ENCODE data around the gene TEX22.

The TEX22 gene

GRCh38 chr14:105384605-105385321, 13.6 kb upstream of the TEX22 start:
- DNase-seq (ENCODE audit: low read depth in 2 of 2), result no peak

GRCh38 chr14:105385322-105385637, 13.1 kb upstream of the TEX22 start:
- DNase-seq (ENCODE audit: low read depth in 2 of 2), result no peak

- DNase-seq (ENCODE audit: low read depth in 2 of 2), result no peak
Observed at GRCh38 chr14:105385698-105386365, 12.5 kb upstream of the TEX22 start.

GRCh38 chr14:105386581-105387529, 11.5 kb upstream of the TEX22 start:
- DNase-seq (ENCODE audit: low read depth in 2 of 2), result no peak

GRCh38 chr14:105387530-105387922, 10.8 kb upstream of the TEX22 start:
- DNase-seq (ENCODE audit: low read depth in 2 of 2), result no peak

- no peak for DNase-seq (ENCODE audit: low read depth in 2 of 2)
Observed at GRCh38 chr14:105388110-105388951, 10.0 kb upstream of the TEX22 start.

GRCh38 chr14:105388976-105389375, 9.4 kb upstream of the TEX22 start:
- DNase-seq (ENCODE audit: low read depth in 2 of 2), result no peak

GRCh38 chr14:105389534-105389933, 8.8 kb upstream of the TEX22 start:
- DNase-seq (ENCODE audit: low read depth in 2 of 2), result no peak

- DNase-seq (ENCODE audit: low read depth in 2 of 2), result no peak
Observed at GRCh38 chr14:105389976-105390848, 8.1 kb upstream of the TEX22 start.

- no peak for DNase-seq (ENCODE audit: low read depth in 2 of 2)
Observed at GRCh38 chr14:105390849-105391500, 7.4 kb upstream of the TEX22 start.

- DNase-seq (ENCODE audit: low read depth in 2 of 2), result no peak
Observed at GRCh38 chr14:105391541-105391940, 6.8 kb upstream of the TEX22 start.

GRCh38 chr14:105392131-105393090, 5.9 kb upstream of the TEX22 start:
- no peak for DNase-seq (ENCODE audit: low read depth in 2 of 2)

GRCh38 chr14:105393151-105393550, 5.2 kb upstream of the TEX22 start:
- DNase-seq (ENCODE audit: low read depth in 2 of 2), result no peak

- DNase-seq (ENCODE audit: low read depth in 2 of 2), result no peak
Observed at GRCh38 chr14:105394714-105395537, 3.4 kb upstream of the TEX22 start.

GRCh38 chr14:105395538-105395854, 2.8 kb upstream of the TEX22 start:
- no peak for DNase-seq (ENCODE audit: low read depth in 2 of 2)

- DNase-seq (ENCODE audit: low read depth in 2 of 2), result no peak
Observed at GRCh38 chr14:105397350-105397931, 897 bp upstream of the TEX22 start.

- DNase-seq (ENCODE audit: low read depth in 2 of 2), result no peak
Observed at GRCh38 chr14:105398726-105399465, 558 bp downstream of the TEX22 start.

Measured in stimulated activated CD8-positive, alpha-beta memory T cell treated with anti-CD3 and anti-CD28 coated beads, Interleukin-2, amount 100 ng/mL, for 1 hour (primary cell).